HEK293 (cell line): Measurements from ENCODE around the gene ISG20L2.

Experiments
- SP2 ChIP-seq: fragments of 450-650 bp; formaldehyde crosslinking; IDR thresholded peaks from 2 replicates; pipeline ENCODE4 v1.5.1; 2016; ENCODE audit warnings: missing biosample characterization, missing genetic modification characterization
- ZBTB7A ChIP-seq: fragments of 450-650 bp; formaldehyde crosslinking; IDR thresholded peaks from 2 replicates; pipeline ENCODE4 v1.5.1; 2016; ENCODE audit warnings: low read depth, missing biosample characterization, missing genetic modification characterization
- ZNF184 ChIP-seq: fragments of 450-650 bp; IDR thresholded peaks from 2 replicates; pipeline ENCODE4 v1.5.1; 2018; ENCODE audit warnings: missing biosample characterization, mild to moderate bottlenecking, missing genetic modification characterization
- ZNF513 ChIP-seq: fragments of 450-650 bp; IDR thresholded peaks from 2 replicates; pipeline ENCODE4 v1.5.1; 2018; ENCODE audit warnings: missing biosample characterization, missing genetic modification characterization
- ZNF768 ChIP-seq: fragments of 450-650 bp; formaldehyde crosslinking; IDR thresholded peaks from 2 replicates; pipeline ENCODE4 v1.5.1; 2018; ENCODE audit warnings: missing biosample characterization, mild to moderate bottlenecking, missing genetic modification characterization
- ZSCAN18 ChIP-seq: fragments of 450-650 bp; formaldehyde crosslinking; IDR thresholded peaks from 2 replicates; pipeline ENCODE4 v1.5.1; 2016; ENCODE audit warnings: missing biosample characterization, missing genetic modification characterization
- TF ChIP-seq, protein P1 (sequence below): fragments of 450-650 bp; formaldehyde crosslinking; IDR thresholded peaks from 2 replicates; pipeline ENCODE4 v1.5.1; 2017; ENCODE audit warnings: missing biosample characterization, missing genetic modification characterization
- TF ChIP-seq, protein P2 (sequence below): fragments of 450-650 bp; formaldehyde crosslinking; IDR thresholded peaks from 2 replicates; pipeline ENCODE4 v1.5.1; 2016; ENCODE audit warnings: missing biosample characterization, missing genetic modification characterization

GRCh38 chr1:156767101-156767878, 38.7 kb upstream of the ISG20L2 start, which contains the start of gene PRCC:
- TF ChIP-seq ZBTB7A, result peak; percentile 68; the same call in 1 of the 2 replicates
- TF ChIP-seq ZSCAN18 (tag by site-specific recombination), result 0 out of 2 replicates have a peak, but pooled peaks have one; percentile 65
- TF ChIP-seq, protein P1, sequence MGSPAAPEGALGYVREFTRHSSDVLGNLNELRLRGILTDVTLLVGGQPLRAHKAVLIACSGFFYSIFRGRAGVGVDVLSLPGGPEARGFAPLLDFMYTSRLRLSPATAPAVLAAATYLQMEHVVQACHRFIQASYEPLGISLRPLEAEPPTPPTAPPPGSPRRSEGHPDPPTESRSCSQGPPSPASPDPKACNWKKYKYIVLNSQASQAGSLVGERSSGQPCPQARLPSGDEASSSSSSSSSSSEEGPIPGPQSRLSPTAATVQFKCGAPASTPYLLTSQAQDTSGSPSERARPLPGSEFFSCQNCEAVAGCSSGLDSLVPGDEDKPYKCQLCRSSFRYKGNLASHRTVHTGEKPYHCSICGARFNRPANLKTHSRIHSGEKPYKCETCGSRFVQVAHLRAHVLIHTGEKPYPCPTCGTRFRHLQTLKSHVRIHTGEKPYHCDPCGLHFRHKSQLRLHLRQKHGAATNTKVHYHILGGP (tag by site-specific recombination), result no peak
- peak; percentile 70; the same call in 1 of the 2 replicates for TF ChIP-seq ZNF184 (tag by site-specific recombination)
- peak; percentile 44; the same call in 1 of the 2 replicates for TF ChIP-seq ZNF513 (tag by site-specific recombination)
- no peak for TF ChIP-seq ZNF768 (tag by site-specific recombination)
- TF ChIP-seq SP2 (tag by site-specific recombination), result peak; percentile 62
- TF ChIP-seq, protein P2, sequence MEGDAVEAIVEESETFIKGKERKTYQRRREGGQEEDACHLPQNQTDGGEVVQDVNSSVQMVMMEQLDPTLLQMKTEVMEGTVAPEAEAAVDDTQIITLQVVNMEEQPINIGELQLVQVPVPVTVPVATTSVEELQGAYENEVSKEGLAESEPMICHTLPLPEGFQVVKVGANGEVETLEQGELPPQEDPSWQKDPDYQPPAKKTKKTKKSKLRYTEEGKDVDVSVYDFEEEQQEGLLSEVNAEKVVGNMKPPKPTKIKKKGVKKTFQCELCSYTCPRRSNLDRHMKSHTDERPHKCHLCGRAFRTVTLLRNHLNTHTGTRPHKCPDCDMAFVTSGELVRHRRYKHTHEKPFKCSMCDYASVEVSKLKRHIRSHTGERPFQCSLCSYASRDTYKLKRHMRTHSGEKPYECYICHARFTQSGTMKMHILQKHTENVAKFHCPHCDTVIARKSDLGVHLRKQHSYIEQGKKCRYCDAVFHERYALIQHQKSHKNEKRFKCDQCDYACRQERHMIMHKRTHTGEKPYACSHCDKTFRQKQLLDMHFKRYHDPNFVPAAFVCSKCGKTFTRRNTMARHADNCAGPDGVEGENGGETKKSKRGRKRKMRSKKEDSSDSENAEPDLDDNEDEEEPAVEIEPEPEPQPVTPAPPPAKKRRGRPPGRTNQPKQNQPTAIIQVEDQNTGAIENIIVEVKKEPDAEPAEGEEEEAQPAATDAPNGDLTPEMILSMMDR (tag by site-specific recombination), result peak; percentile 60
